ENCODE data around the gene PARP9.

Gene PARP9

GRCh38 chr3:122564155-122564912 is at the start of gene PARP9, which contains the start of gene DTX3L:
Gene PARP9 (minus strand): TSS chr3:122564300. CDS start chr3:122559620, 4,680 bp downstream.
Gene DTX3L (plus strand): TSS chr3:122564338. CDS start chr3:122564427, 89 bp downstream.
- DNase-seq (ENCODE audit: low spot score) = peak; percentile 77

- DNase-seq (ENCODE audit: low spot score) = no peak
These were observed 48.6 kb upstream of the PARP9 start for GRCh38 chr3:122612696-122613095.

GRCh38 chr3:122609798-122610559 is 45.9 kb upstream of the PARP9 start:
- peak; percentile 90 for DNase-seq (ENCODE audit: low spot score)

DNA sequence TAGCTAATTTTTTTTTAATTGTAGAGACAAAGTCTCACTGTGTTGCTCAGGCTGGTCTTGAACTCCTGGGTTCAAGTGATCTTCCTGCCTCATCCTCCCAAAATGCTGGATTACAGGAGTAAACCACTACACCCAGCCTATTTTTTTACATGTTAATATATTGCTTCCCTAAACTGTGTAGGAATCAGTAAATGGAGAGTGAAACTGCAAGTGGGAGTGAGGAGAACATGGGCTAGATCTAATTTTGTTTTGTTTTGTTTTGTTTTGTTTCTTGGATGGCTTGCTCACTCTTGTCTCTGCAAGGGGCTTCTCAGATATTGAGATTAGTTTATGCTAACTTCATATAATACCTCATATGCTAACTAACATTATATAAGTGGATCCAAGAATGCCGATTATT is 44.8 kb upstream of the PARP9 start:
- no peak for DNase-seq (ENCODE audit: low spot score)

DNA sequence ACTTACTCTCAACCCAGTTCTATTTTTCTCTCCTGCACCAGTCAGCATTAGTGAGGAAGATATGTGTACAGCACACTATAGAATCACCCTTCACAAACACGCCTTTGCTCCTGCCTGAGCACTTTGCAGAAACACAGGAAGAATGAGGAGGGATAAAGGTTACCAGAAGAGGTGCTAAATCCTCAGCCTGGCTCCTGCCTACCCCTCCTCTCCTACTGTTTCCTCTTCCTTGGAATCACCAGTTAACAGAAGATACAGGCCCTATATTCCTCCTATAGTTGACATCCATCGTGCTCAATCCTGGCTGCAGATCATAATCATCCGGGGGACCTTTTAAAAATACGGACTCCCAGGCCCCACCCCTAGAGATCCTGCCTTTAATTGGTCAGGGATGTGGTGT is 42.2 kb upstream of the PARP9 start:
- no peak for DNase-seq (ENCODE audit: low spot score)

DNA sequence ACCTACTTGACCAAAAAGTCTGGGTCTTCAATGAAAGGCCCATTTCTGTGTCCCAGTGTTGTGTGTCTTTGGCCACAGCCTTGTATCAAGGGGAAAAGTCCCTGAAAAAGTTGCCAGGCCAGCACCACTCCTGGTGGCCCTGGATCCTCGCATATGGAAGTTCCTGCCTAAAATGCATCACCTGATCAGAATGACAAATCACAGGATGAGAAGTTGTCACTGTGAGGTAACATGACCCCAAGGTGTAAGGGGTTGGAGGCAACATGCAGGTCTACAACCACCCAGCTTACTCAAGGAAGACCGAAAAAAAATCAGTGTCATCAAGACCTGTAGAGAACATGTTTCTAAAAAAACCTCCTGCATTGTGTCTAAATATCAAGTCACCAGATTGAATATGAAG is 39.0 kb upstream of the PARP9 start:
- DNase-seq (ENCODE audit: low spot score) = no peak

DNA sequence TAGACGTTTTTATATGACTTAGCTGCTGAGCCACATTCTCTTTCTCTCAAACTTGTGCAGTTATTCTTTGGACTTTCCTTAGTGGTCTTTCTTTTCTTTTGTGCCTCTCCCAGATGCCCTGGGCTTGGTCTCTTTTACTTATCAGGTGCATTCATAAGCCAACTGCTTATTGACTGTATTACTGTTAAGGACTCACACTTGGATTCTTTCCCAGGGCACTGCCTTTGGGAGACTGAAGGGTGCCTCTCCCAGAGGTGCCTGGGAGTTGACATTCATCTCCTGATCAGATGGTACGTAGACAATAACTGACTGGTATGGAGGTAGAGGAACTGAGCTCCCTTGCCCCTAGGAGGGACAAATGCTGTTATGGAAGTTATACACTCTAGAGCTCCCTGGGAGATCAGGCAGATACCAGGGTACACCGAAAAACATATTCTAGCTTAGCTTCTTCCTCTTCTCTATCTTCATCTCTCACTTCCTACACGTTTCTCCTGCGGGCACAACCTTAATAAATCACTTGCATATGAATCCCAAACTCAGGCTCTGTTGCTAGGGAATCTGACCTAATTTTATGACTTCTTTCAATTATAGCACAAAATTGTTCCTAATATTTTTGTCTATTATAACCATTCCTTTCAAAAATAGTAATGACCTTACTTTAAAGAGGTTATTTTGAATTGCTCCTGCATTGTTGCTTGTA is 38.1 kb upstream of the PARP9 start:
- no peak for DNase-seq (ENCODE audit: low spot score)

GRCh38 chr3:122598556-122598955 is 34.5 kb upstream of the PARP9 start:
- no peak for DNase-seq (ENCODE audit: low spot score)

- DNase-seq (ENCODE audit: low spot score) = no peak
These were observed 34.1 kb upstream of the PARP9 start for GRCh38 chr3:122598151-122598550.

DNA sequence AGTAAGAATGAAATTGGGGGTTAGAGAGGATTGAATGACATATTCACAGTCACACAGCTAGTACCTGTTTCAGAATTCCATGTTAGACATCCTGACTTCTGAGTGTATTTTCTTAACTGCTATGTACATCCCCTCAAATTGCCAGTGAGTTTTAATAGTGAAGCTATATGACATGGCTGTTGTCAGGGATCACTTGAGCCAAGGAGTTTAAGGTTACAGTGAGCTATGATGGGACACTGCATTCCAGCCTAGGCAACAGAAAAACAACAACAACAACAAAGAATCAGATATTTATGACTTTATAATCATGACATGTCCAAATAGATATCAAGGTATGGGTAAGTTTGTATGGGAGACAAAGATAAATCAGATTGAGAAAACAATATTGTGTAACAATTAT is 29.9 kb upstream of the PARP9 start:
- no peak for DNase-seq (ENCODE audit: low spot score)

DNA sequence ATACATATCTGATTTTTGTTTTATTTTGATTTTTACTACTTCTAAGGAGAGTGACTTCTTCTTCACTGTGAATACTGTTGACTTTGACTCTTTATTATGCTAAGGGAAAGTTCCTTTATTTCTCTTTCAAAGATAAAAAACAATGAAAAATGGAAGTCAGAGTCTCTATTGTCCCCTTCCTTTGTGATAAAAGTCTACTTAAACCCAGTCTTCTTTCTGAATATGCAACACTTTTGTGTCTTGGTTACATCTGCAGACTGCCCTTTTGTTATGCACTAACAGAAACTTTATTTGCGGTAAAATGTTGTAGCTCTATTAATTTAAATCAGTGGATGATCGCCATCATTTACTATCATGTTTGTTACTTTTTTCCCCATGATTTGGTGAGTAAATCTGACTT is 26.5 kb upstream of the PARP9 start:
- DNase-seq (ENCODE audit: low spot score) = no peak

DNA sequence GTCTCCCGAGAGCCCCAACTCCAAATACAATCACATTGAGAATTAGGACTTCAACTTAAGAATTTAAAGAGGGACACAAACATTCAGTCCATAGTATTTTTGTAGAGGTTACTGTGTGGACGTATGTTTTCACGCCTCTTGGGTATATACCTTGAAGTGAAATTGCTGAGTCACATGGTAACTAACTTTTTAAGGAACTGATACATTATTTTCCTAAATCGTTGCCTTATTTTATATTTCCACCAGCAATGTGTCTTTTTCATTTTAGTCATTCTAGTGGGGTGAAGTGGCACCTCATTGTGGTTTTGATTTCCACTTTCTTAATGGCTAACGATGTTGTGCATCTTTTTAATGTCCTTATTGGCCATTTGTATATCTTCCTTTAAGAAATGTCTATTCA is 25.2 kb upstream of the PARP9 start:
- no peak for DNase-seq (ENCODE audit: low spot score)

DNA sequence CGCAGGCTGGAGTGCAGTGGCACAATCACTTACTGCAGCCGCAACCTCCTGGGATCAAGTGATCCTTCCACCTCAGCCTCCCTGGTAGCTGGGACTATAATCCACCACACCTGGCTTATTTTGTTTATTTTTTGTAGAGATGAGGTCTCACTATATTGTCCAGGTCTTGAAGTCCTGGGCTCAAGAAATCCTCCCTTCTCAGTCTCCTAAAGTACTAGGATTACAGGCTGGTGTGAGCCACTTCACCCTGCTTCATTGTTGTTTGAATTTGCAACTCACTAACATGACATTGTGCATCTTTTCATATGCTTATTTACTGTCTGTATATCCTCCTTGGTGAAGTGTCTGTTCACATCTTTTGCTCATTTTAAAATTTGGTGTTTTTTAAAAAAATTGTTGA is 23.5 kb upstream of the PARP9 start:
- DNase-seq (ENCODE audit: low spot score) = no peak

DNA sequence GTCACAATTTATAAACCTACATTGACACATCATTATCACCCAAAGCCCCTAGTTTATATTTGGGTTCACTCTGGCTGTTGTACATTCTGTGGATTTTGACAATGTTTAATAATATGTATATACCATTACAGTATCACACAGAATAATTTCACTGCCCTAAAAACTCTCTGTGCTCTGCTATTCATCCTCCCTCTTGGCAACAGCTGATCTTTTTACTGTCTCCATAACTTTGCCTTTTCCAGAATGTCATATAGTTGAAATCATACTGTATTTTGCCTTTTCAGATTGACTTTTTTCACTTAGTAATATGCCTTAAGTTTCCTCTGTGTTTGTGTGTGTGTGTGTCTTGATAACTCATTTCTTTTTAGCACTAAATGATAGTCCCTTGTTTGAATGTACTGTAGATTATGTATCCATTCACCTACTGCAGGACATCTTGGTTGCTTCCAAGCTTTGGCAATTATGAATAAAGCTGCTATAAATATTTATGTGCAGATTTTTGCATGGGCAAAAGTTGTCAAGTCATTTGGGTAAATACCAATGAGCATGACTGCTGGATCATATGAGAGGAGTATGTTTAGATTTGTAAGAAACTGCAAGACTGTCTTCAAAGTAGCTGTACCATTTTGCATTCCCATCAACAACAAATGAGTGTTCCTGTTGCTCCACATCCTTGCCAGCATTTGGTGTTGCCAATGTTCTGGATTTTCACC is 22.8 kb upstream of the PARP9 start:
- no peak for DNase-seq (ENCODE audit: low spot score)

DNA sequence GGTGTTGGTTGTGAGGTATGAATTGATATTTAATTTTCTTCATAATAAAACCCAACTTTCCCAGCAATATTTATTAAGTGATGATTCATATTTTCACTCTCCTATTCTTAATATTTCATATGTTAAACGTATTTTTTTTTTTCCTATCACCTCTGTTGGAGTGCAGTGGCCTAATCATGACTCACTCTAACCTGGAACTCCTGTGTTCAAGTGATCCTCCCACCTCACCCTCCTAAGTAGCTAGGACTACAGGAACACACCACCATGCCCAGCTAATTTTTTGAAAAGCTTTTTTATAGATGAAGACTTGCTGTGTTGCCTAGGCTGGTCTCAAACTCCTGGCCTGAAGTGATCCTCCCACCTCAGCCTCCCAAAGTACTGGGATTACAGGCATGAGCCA is 22.0 kb upstream of the PARP9 start:
- DNase-seq (ENCODE audit: low spot score) = no peak

DNA sequence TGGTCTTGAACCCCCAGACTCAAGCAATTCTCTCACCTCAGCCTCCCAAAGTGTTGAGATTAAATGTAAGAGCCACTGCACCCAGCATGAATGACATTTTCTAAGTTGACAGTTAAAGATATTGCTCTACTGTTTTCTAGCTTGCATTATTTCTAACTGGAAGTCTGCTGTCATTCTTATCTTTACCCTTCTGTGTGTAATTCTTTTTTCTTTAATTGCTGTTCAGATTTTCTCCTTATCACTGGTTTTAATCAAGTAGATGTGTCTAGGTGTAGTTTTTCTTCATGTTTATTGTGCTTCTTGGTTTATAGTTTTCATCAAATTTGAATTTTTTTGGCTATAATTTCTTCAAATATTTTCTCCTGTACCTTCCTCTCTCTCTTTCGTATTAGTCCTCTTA is 18.3 kb upstream of the PARP9 start:
- DNase-seq (ENCODE audit: low spot score) = no peak

- no peak for DNase-seq (ENCODE audit: low spot score)
These were observed 17.5 kb upstream of the PARP9 start for GRCh38 chr3:122581622-122582021.

DNA sequence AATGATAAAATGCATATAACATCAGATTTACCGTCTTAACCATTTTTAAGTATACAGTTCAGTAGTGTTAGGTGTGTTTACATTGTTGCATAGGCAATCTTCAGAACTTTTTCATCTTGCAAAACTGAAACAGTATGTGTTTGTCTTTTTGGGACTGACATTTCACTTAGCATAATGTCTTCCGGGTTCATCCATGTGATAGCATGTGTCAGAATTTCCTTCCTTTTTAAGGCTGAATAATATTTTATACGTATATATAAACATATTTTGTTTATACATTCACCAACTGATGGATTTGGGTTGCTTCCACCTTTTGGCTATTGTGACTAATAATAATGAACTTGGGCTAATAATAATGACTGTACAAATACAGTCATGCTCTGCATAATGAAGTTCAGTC is 16.4 kb upstream of the PARP9 start:
- no peak for DNase-seq (ENCODE audit: low spot score)

DNA sequence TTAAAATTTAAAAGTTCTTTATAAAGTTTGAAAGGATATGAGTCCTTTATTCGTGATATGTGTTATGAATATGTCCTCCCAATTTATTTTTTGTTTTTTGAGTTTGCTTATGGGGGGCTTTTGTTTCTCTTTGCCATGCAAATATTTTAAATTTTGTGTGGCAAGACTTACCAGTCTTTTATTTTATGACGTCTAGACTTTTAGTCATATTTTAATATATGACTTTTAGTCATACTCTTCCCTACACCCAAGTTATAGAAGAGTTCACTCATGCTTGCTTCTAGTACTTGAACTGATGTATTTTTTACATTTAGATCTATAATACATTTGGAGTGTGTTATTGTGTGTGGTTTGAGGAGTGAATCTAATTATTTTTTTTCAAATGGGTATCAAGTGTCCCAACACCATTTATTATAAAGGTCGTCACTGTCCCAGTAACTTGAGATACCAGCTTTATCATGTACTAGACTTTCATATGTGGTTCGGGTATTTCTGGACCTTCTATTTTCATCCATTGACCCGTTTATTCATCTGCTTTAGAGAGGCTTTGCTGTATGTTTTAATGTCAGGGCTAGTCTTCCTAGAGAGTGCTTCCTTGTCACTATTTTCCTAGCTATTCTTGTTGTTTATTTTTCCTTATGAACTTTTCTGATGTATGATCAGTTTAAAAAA is 14.1 kb upstream of the PARP9 start:
- DNase-seq (ENCODE audit: low spot score) = no peak

DNA sequence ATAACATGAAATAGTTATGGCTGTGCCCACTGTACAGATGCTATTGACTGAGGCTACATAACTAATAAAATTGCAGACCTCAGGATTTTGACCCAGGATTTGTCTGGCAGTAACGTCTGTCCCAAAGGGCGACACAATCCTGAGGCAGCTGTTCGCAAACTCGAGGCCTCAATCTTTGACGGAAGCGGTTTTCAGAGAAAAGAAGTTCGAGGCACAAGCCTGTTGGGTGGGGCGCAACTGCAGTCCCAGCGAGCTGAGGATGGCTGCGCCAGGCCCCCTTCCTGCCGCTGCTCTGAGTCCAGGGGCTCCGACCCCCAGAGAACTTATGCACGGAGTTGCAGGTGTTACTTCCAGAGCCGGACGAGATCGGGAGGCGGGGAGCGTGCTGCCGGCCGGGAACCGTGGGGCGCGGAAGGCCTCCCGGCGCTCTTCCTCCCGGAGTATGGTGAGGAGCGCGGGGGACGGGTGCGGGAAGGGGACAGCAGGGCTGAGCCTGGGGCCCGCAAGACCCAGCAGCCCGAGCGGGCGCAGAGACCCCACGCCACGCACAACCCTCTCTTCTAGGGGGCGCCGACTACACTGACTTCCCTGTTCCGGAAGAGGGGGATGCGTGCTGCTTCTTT is 13.4 kb upstream of the PARP9 start, which contains the start of gene PARP15:
PARP15 (plus strand) TSS at position 242 of the 623 bp plus-strand sequence; CDS start at position 260, 18 bp downstream.
- no peak for DNase-seq (ENCODE audit: low spot score)
